H1 (cell line): Measurements from ENCODE around the gene KATNIP.

Experiments used
- CEBPB ChIP-seq: IDR thresholded peaks from 2 replicates; pipeline ENCODE4 v1.6.1; 2012; ENCODE audit warnings: low read depth, low read length
- GABPA ChIP-seq: IDR thresholded peaks from 2 replicates; pipeline ENCODE4 v1.6.1; 2011; ENCODE audit warnings: mild to moderate bottlenecking, low read length, moderate library complexity, borderline replicate concordance; ENCODE audit not compliant: insufficient read depth
- POLR2AphosphoS5 ChIP-seq: IDR thresholded peaks from 2 replicates; pipeline ENCODE4 v1.6.1; 2011; ENCODE audit warnings: low read depth, low read length
- POU5F1 ChIP-seq: IDR thresholded peaks from 2 replicates; pipeline ENCODE4 v1.6.1; 2011; ENCODE audit warnings: low read depth, mild to moderate bottlenecking, low read length, moderate library complexity
- SIN3A ChIP-seq, 2 experiments: IDR thresholded peaks in 1 of 2; conservative IDR thresholded peaks in 1 of 2; 2 replicates each; pipeline ENCODE4 v1.6.1; 2011 to 2012; ENCODE audit warnings: low read length in 2 of 2, improper control_type of control experiment in 1 of 2, low read depth in 1 of 2, mild to moderate bottlenecking in 1 of 2
- SUZ12 ChIP-seq: fragments of 200-600 bp; sonication (generic); IDR thresholded peaks from 2 replicates; pipeline ENCODE4 v1.6.1; 2012; ENCODE audit warnings: mild to moderate bottlenecking, inconsistent platforms, low read length, moderate library complexity, mixed read lengths
- TEAD4 ChIP-seq: IDR thresholded peaks from 2 replicates; pipeline ENCODE4 v1.6.1; 2012; ENCODE audit warnings: low read depth, low read length, inconsistent platforms, mixed read lengths
- YY1 ChIP-seq: IDR thresholded peaks from 2 replicates; pipeline ENCODE4 v1.6.1; 2011; ENCODE audit warnings: low read depth, mild to moderate bottlenecking, low read length
- TF ChIP-seq, protein P1 (sequence below), 3 experiments: IDR thresholded peaks; 1 replicate in 2 of 3; 2 replicates in 1 of 3; pipeline versions ENCODE4 v1.5.1 to v1.6.1; 2011; ENCODE audit warnings: low read length in 3 of 3, mild to moderate bottlenecking in 3 of 3, inconsistent platforms in 2 of 3, low read depth in 1 of 3, moderate library complexity in 1 of 3; ENCODE audit not compliant: insufficient read depth in 1 of 3; ENCODE audit errors: control extremely low read depth in 1 of 3
- TF ChIP-seq, protein P2 (sequence below): IDR thresholded peaks from 2 replicates; pipeline ENCODE4 v1.6.1; 2011; ENCODE audit warnings: low read length, improper control_type of control experiment
- TF ChIP-seq, protein P3 (sequence below): IDR thresholded peaks from 2 replicates; pipeline ENCODE4 v1.6.1; 2012; ENCODE audit warnings: inconsistent platforms
- TF ChIP-seq, protein P4 (sequence below): IDR thresholded peaks from 2 replicates; pipeline ENCODE4 v1.6.1; 2012; ENCODE audit warnings: low read length, inconsistent platforms

DNA sequence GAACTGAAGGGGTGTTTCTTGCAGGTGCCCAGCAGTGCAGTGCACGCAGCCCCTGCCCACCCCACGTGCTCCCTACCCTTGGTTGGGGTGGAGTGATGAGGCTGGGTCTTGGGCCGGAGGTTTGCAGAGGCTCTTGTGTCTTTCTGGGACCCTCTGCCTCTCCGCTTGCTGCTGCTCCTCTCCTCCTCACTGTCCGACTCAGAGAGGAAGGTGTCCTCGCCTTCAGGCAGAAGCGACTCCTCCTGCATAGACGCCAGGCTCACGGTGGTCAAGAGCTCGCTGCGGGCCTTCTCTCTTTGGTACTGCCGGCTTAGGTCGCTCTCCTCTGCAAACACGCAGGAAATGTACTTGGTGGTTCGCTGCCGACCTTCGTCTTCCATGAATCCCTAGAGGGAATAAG, 43.2 kb upstream of the KATNIP start:
- TF ChIP-seq, protein P1, sequence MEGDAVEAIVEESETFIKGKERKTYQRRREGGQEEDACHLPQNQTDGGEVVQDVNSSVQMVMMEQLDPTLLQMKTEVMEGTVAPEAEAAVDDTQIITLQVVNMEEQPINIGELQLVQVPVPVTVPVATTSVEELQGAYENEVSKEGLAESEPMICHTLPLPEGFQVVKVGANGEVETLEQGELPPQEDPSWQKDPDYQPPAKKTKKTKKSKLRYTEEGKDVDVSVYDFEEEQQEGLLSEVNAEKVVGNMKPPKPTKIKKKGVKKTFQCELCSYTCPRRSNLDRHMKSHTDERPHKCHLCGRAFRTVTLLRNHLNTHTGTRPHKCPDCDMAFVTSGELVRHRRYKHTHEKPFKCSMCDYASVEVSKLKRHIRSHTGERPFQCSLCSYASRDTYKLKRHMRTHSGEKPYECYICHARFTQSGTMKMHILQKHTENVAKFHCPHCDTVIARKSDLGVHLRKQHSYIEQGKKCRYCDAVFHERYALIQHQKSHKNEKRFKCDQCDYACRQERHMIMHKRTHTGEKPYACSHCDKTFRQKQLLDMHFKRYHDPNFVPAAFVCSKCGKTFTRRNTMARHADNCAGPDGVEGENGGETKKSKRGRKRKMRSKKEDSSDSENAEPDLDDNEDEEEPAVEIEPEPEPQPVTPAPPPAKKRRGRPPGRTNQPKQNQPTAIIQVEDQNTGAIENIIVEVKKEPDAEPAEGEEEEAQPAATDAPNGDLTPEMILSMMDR (IDR thresholded peaks at IDR 0.05; ENCODE audit: control extremely low read depth in 1 of 3, insufficient read depth in 1 of 3, low read depth in 1 of 3, low read length in 3 of 3) = no peak
- TF ChIP-seq POU5F1 (no peak), POLR2AphosphoS5 (no peak), SIN3A (conservative IDR thresholded peaks at IDR 0.05 in 1 of 2, IDR thresholded peaks at IDR 0.05 in 1 of 2; ENCODE audit: low read depth in 1 of 2, low read length in 2 of 2) (no peak), CEBPB (no peak), TEAD4 (no peak), SUZ12 (no peak), GABPA (no peak), YY1 (no peak)
- TF ChIP-seq, protein P2, sequence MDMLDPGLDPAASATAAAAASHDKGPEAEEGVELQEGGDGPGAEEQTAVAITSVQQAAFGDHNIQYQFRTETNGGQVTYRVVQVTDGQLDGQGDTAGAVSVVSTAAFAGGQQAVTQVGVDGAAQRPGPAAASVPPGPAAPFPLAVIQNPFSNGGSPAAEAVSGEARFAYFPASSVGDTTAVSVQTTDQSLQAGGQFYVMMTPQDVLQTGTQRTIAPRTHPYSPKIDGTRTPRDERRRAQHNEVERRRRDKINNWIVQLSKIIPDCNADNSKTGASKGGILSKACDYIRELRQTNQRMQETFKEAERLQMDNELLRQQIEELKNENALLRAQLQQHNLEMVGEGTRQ = no peak
- TF ChIP-seq, protein P3, sequence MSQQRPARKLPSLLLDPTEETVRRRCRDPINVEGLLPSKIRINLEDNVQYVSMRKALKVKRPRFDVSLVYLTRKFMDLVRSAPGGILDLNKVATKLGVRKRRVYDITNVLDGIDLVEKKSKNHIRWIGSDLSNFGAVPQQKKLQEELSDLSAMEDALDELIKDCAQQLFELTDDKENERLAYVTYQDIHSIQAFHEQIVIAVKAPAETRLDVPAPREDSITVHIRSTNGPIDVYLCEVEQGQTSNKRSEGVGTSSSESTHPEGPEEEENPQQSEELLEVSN = no peak
- TF ChIP-seq, protein P4, sequence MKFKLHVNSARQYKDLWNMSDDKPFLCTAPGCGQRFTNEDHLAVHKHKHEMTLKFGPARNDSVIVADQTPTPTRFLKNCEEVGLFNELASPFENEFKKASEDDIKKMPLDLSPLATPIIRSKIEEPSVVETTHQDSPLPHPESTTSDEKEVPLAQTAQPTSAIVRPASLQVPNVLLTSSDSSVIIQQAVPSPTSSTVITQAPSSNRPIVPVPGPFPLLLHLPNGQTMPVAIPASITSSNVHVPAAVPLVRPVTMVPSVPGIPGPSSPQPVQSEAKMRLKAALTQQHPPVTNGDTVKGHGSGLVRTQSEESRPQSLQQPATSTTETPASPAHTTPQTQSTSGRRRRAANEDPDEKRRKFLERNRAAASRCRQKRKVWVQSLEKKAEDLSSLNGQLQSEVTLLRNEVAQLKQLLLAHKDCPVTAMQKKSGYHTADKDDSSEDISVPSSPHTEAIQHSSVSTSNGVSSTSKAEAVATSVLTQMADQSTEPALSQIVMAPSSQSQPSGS = no peak
